Cardiac atrium fibroblast (primary cell): ENCODE measurements around the gene CACNA1I. TPM values are rescaled to one million over a fixed set of nuclear protein-coding genes. Genes with fewer than 3 reads are reported as not detected.

Source experiments
- total RNA-seq: library from RNA; depleted of rRNA; stranded (reverse); fragments of >200 nt; gene quantifications from 2 replicates; pipeline ENCODE4 v1.2.3, GENCODE V29; 2015

Gene CACNA1I
- not detected in 2 replicates for total RNA-seq

DNA sequence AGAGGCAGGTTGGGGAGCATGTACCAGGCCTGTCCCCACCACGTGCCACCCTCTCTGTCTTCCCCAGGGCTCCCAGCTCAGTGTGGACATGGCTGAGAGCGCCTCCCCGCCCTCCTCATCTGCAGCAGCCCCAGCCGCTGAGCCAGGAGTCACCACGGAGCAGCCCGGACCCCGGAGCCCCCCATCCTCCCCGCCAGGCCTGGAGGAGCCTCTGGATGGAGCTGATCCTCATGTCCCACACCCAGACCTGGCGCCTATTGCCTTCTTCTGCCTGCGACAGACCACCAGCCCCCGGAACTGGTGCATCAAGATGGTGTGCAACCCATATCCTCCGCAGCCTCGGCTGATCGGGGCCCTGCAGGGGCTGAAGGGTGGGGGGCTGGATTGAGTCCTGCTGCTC, at the start of gene CACNA1I:
CACNA1I (plus strand) TSS at position 89 of the 400 bp plus-strand sequence; CDS start at position 89, 0 bp downstream.

DNA sequence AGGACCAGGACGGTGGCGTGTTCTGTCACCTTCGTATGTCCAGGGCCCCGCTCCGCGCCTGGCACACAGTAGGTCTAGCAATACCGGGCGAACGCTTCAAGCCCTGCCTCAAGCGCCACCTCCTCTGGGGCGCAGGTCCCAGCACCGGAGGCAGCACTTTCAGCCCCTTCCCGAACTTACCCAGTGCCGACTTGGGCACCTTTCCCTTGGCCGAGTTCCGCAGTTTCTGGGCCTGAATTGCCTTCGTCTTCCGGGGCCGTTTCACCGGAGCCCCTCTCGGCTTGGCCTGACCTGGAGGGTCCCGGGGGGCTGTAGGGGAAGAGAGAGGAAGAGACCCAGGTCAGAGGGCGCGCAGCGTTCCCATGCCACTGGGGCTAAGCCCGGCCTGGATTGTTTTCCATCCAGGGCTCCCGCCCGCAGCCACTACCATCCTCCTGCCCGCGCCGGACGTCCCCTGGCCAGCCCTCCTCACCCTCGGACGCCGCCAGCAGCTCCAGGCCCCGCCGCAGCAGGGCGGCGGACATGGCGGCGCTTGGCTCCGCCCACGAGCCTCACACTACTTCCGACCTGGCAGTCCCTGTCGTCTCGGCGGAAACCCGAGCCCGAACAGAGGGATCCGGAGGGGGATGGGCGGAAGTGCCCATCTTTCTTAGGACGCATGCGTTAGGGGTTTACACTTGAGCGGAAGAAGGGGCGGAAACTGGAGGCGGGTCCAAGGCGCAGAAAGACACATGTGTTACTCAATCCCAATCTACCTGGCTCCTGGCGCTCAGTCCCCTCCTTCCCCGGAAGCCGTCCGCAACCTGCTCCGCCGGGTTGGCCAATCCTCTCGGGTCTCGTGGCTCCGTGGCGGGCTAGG, 38.1 kb upstream of the CACNA1I start, which contains the start of gene RPS19BP1:
RPS19BP1 (minus strand) TSS at position 534 of the 859 bp plus-strand sequence; CDS start at position 524, 10 bp downstream.

Other genes starting within 250 kb of the CACNA1I start
- 13.0 and 17.8 TPM in 2 replicates for gene SYNGR1, start 220.8 kb upstream of the CACNA1I start, total RNA-seq
- 13.7 and 14.7 TPM in 2 replicates for gene TAB1, start 171.0 kb upstream of the CACNA1I start, total RNA-seq
- gene MGAT3, start 113.7 kb upstream of the CACNA1I start, total RNA-seq, result 1.8 and 3.2 TPM in 2 replicates
- gene MIEF1, start 68.5 kb upstream of the CACNA1I start, total RNA-seq, result 21.8 and 23.0 TPM in 2 replicates
- gene ATF4, start 50.2 kb upstream of the CACNA1I start, total RNA-seq, result 460 and 552 TPM in 2 replicates
- gene RPS19BP1, start 38.0 kb upstream of the CACNA1I start, total RNA-seq, result 85.7 and 97.7 TPM in 2 replicates